ENCODE measurements around the gene MTHFSD.
A peak's percentile ranks its signal among the peaks of the same experiment; 100 is the strongest.

DNA sequence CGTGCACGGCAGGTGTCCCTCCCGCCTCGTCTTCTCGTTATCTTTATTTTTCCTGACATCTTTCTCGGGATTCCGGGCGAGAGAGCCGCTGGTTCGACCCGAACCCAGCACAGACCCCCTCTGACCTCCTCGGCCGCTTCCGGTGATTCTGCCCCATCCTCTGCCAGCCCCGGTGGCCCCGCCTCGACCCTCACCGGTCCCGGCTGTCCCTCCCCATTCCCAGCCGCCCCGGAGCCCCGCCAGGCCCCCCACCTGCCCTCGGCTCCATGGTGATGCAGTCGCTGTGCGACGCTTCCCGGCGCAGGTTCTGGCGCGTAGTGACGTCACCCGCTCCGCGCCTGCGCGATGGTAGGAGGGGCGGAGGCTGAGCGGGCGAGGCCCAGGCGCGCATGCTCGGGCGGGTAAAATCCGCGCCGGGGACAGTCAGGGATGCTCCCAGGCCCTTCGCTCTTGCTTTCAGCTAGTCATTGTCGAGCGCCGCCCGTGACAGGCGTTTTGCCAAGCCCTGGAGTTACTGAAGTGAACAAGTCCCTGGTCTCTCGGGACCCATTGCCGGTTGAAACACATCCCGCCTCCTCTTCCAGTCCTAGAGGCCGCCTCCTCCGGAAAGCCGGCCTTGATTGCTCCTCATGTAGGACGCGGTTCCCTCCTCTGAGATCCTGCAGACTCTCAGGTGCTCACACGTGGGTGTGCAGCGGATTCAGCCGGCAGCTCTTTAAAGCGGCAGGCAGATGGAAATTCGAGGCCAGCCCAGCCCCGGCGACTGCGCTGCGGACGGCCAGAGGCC is at the start of gene MTHFSD:
- TF ChIP-seq POLR2A (IDR thresholded peaks at IDR 0.05; ENCODE audit: low read depth), result peak; percentile 60
- TF ChIP-seq, protein P1, sequence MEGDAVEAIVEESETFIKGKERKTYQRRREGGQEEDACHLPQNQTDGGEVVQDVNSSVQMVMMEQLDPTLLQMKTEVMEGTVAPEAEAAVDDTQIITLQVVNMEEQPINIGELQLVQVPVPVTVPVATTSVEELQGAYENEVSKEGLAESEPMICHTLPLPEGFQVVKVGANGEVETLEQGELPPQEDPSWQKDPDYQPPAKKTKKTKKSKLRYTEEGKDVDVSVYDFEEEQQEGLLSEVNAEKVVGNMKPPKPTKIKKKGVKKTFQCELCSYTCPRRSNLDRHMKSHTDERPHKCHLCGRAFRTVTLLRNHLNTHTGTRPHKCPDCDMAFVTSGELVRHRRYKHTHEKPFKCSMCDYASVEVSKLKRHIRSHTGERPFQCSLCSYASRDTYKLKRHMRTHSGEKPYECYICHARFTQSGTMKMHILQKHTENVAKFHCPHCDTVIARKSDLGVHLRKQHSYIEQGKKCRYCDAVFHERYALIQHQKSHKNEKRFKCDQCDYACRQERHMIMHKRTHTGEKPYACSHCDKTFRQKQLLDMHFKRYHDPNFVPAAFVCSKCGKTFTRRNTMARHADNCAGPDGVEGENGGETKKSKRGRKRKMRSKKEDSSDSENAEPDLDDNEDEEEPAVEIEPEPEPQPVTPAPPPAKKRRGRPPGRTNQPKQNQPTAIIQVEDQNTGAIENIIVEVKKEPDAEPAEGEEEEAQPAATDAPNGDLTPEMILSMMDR (IDR thresholded peaks at IDR 0.05), result peak in 1 of 3 experiments; percentile 28
